Glutamatergic neuron (in vitro differentiated cells): Measurements from ENCODE around the gene KIF5A. TPM values are rescaled to one million over a fixed set of nuclear protein-coding genes. Genes with fewer than 3 reads are reported as not detected.
"Not testable (repeated sequence)": the region's sequence is repeated elsewhere in the genome, so short reads cannot be mapped to it uniquely, and the experiment has no call there.

Experiments used
- DNase-seq: peaks from one replicate; pipeline ENCODE4 v3.0.0; 2022
- H3K27ac Mint-ChIP-seq: one replicate; pipeline ENCODE4 v1.8.0; 2020; ENCODE audit warnings: mild to moderate bottlenecking, mixed read lengths, inconsistent platforms; ENCODE audit not compliant: unreplicated experiment
- H3K27me3 Mint-ChIP-seq: one replicate; pipeline ENCODE4 v1.8.0; 2020; ENCODE audit warnings: mild to moderate bottlenecking, moderate library complexity, mixed read lengths, inconsistent platforms; ENCODE audit not compliant: unreplicated experiment
- H3K36me3 Mint-ChIP-seq: one replicate; pipeline ENCODE4 v1.8.0; 2020; ENCODE audit warnings: mild to moderate bottlenecking, mixed read lengths, inconsistent platforms; ENCODE audit not compliant: unreplicated experiment
- H3K4me1 Mint-ChIP-seq: one replicate; pipeline ENCODE4 v1.8.0; 2020; ENCODE audit warnings: mild to moderate bottlenecking, low read depth, mixed read lengths, inconsistent platforms; ENCODE audit not compliant: unreplicated experiment
- H3K4me3 Mint-ChIP-seq: one replicate; pipeline ENCODE4 v1.8.0; 2020; ENCODE audit warnings: mild to moderate bottlenecking, mixed read lengths, inconsistent platforms; ENCODE audit not compliant: unreplicated experiment
- H3K9me3 Mint-ChIP-seq: one replicate; pipeline ENCODE4 v1.8.0; 2020; ENCODE audit warnings: mild to moderate bottlenecking, moderate library complexity, mixed read lengths, inconsistent platforms; ENCODE audit not compliant: unreplicated experiment
- total RNA-seq: library from RNA; stranded (reverse); fragmentation: NEBNext Ultra II Directional; extraction: Animal tissue kit (Norgen Biotek cat#: 25700); gene quantifications from one replicate; pipeline ENCODE4 v1.2.1, GENCODE V29; 2021; ENCODE audit not compliant: unreplicated experiment
- TF ChIP-seq, protein P1 (sequence below): fragments of 200-600 bp; sonication (generic); IDR thresholded peaks from one replicate; pipeline ENCODE4 v1.5.0; 2021; ENCODE audit not compliant: partially characterized antibody, unreplicated experiment

The KIF5A gene
- total RNA-seq, 1 donor from 2014 or later: 314 TPM

DNA sequence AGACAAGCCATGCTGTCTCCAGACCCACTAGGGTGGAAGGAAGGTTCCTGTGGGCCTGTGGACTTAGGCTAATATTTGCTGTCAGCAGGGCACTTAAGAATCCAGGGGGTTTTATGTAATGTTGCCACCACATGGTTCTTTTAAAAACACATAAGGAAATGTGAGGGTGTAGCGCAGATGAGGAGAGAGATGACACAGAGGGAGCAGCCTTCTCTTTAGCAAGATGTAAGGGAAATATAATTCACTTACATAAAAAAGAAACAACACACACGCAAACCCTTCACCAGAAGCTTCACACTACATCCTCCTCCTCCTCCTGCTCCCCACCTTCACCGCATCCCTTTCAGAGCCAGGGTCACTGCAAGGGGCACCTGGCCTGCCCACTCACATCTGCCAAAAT is 36.3 kb downstream of the KIF5A start:
- Mint-ChIP-seq H3K4me3 (no peak overlapping the region), H3K9me3 (peaks cover 13% of the 10 kb centered on the region), H3K27me3 (peaks cover 2% of the 10 kb centered on the region), H3K36me3 (peaks cover 7% of the 10 kb centered on the region), H3K27ac (no peak overlapping the region), H3K4me1 (peaks cover 5% of the 10 kb centered on the region)
- DNase-seq: no peak
- TF ChIP-seq, protein P1, sequence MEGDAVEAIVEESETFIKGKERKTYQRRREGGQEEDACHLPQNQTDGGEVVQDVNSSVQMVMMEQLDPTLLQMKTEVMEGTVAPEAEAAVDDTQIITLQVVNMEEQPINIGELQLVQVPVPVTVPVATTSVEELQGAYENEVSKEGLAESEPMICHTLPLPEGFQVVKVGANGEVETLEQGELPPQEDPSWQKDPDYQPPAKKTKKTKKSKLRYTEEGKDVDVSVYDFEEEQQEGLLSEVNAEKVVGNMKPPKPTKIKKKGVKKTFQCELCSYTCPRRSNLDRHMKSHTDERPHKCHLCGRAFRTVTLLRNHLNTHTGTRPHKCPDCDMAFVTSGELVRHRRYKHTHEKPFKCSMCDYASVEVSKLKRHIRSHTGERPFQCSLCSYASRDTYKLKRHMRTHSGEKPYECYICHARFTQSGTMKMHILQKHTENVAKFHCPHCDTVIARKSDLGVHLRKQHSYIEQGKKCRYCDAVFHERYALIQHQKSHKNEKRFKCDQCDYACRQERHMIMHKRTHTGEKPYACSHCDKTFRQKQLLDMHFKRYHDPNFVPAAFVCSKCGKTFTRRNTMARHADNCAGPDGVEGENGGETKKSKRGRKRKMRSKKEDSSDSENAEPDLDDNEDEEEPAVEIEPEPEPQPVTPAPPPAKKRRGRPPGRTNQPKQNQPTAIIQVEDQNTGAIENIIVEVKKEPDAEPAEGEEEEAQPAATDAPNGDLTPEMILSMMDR: no peak

DNA sequence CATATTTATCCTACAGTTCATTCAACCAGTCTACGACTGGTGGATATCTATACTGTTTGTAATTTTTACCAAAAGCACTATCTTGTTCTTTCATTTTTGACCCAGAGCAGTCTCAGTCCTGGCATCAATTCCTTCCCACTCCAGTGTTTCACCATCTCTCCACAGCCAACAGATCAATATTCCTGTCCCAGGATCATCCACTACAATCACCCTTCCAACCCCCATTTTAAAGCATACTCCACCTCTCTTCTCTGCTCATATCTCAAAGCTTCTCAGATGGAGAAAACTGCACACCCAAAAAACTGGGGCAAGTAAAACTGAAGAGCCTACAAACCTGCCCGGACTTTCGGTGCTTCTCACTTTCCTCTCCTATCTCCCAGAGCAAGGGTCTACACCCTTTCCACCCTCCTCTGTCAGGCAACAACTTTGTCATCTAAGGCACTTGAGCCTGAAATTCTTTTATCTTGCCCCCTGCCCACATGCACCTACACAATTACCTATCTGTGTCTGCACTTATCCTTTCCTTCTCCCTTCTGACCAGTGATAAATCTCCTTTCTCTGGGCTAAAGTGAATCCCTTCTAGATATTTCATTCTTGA is 37.1 kb downstream of the KIF5A start:
- no peak for DNase-seq
- Mint-ChIP-seq H3K27ac (no peak overlapping the region), H3K27me3 (no peaks in the 10 kb centered on the region), H3K4me3 (no peak overlapping the region), H3K9me3 (peaks cover 13% of the 10 kb centered on the region), H3K4me1 (peaks cover 5% of the 10 kb centered on the region), H3K36me3 (peaks cover 7% of the 10 kb centered on the region)
- TF ChIP-seq, protein P1: no peak

DNA sequence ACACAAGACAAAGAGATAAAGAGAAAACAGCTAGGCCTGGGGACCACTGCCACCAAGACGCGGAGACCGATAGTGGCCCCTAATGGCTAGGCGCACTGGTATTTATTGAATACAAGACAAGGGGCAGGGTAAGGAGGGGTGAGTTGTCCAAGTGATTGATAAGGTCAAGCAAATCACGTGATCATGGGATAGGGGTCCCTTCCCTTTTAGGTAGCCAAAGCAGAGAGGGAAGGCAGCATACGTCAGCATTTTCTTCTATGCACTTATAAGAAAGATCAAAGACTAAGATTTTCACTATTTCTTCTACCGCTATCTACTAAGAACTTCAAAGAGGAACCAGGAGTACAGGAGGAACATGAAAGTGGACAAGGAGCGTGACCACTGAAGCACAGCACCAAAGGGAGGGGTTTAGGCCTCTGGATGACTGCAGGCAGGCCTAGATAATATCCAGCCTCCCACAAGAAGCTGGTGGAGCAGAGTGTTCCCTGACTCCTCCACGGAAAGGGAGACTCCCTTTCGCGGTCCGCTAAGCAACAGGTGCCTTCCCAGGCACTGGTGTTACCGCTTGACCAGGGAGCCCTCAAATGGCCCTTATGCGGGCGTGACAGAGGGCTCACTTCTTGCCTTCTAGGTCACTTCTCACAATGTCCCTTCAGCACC is 39.2 kb downstream of the KIF5A start:
- not testable (repeated sequence) for H3K9me3 Mint-ChIP-seq, H3K27ac Mint-ChIP-seq, H3K36me3 Mint-ChIP-seq, H3K4me3 Mint-ChIP-seq, DNase-seq, H3K27me3 Mint-ChIP-seq, H3K4me1 Mint-ChIP-seq

DNA sequence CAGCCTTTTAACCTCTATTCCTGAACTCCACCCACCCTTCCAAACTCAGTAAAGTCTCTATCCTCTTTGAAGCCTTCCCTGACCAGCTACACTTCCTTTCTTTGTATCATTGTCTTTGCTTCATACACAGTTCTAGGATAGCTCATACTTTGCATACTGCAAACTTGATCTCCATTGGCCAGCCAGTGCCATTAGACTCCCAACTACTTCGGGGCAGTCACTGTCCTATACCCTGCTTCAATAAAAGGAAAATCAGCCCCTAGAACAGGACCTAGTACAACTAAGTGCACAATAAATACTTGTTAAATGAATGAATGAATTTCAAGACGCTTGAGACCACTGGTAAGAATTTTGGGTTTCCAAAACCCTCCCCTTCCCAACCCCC is 40.6 kb downstream of the KIF5A start:
- Mint-ChIP-seq H3K27me3 (no peaks in the 10 kb centered on the region), H3K27ac (no peak overlapping the region), H3K4me3 (peak overlapping the region; percentile 92), H3K36me3 (no peaks in the 10 kb centered on the region), H3K4me1 (peaks cover 6% of the 10 kb centered on the region), H3K9me3 (no peaks in the 10 kb centered on the region)
- TF ChIP-seq, protein P1: no peak
- no peak for DNase-seq

DNA sequence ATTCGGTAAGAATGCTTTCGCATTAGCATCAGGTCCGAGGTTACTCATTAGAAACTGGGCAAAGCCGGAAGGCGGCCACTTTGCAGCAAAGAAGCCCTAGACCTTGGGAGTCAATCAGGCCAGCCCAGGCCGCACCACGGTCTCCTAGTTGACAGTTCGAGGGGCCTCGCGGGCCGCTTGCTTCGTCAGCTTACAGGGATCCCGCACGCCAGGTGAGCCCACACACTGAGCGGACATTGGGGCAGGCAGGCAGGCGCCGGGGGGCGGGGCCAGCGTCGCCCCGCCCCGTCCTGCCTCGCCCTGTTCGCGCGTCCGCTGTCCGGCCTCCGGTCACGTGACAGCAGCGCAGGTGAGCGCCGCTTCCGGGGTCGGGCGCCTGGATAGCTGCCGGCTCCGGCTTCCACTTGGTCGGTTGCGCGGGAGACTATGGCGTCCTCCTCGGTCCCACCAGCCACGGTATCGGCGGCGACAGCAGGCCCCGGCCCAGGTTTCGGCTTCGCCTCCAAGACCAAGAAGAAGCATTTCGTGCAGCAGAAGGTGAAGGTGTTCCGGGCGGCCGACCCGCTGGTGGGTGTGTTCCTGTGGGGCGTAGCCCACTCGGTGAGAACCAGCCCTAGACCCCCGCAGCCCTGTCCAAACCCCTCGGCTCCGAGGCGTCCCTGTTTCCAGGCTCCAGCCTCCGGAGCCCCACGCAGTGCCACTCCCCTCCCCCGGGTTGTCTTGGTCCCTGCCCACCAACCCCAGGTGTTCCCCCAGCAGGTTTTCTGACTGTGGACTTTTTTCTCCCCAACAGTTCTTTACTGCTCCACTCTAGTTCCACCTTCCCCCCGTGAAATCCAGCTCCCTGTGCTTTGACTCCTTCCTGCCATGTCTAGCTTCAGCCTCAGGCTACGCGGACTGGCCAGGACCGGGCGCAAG is 41.3 kb downstream of the KIF5A start, which contains the start of gene PIP4K2C:
Gene PIP4K2C, plus strand, starts transcription at position 329 of the 918 bp plus-strand sequence. Its CDS starts 98 bp downstream, at position 427.
- no peaks in the 10 kb centered on the region for H3K27me3 Mint-ChIP-seq
- H3K27ac Mint-ChIP-seq: no peak within 1 kb of the TSS
- H3K9me3 Mint-ChIP-seq: no peaks in the 10 kb centered on the region
- peaks cover 6% of the 10 kb centered on the region for H3K4me1 Mint-ChIP-seq
- peak; percentile 72 for DNase-seq
- TF ChIP-seq, protein P1: no peak
- H3K4me3 Mint-ChIP-seq: peak within 1 kb of the TSS; percentile 92
- H3K36me3 Mint-ChIP-seq: no peaks in the 10 kb centered on the region
